ENCODE measurements around the gene GPR160. TPM values are rescaled to one million over a fixed set of nuclear protein-coding genes. Genes with fewer than 3 reads are reported as not detected.

GPR160 gene
- total and polyA plus RNA-seq, 8 donors, result 0.58 to 70.1 (median 48.1) TPM

GRCh38 chr3:170089862-170090600, 52.2 kb downstream of the GPR160 start:
- TF ChIP-seq POLR2AphosphoS5 (IDR thresholded peaks at IDR 0.05), result no peak
- TF ChIP-seq EP300 (IDR thresholded peaks at IDR 0.05), result no peak
- TF ChIP-seq POLR2A (IDR thresholded peaks at IDR 0.05), result no peak
- no peak for TF ChIP-seq CTCF (IDR thresholded peaks at IDR 0.05)
- 92 to 98% (median 94%) methylated on average over 3 of the region's 3 CpGs for WGBS, 5 donors
- no peak for DNase-seq
- H3K4me3 ChIP-seq, result no peak overlapping the region
- no peaks in the 10 kb centered on the region for H3K27me3 ChIP-seq
- H3K4me1 ChIP-seq, result peaks cover 0 to 7% (median 0%) of the 10 kb centered on the region in 4 donors
- no peak overlapping the region for H3K27ac ChIP-seq
- no peaks in the 10 kb centered on the region for H3K9me3 ChIP-seq
- peaks cover 13 to 88% (median 67%) of the 10 kb centered on the region in 4 donors for H3K36me3 ChIP-seq
- intact Hi-C loops (cut with DNase I; ENCODE audit: low total_unique reads), result no loop called here

DNA sequence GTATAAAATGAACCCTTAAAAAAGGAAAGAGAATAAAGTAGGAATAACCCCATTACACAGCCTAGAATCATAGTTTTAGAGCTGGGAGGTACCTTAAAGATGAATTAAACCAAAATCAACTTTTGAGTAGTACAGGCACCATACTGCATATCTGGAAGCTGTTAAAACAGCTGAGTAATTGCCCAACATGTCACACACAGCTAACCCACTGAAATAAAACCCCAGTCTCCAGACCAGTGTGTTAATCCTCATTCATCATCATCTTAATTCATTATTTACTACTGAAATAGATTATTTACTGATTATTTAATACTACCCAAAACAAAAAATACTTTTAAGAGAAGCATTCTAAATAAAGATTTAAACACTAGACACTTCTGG, 52.8 kb downstream of the GPR160 start:
- Histone ChIP-seq H3K27ac (no peak overlapping the region), H3K27me3 (no peaks in the 10 kb centered on the region), H3K36me3 (peaks cover 13 to 88% (median 67%) of the 10 kb centered on the region in 4 donors), H3K4me3 (no peak overlapping the region), H3K9me3 (no peaks in the 10 kb centered on the region), H3K4me1 (peaks cover 0 to 7% (median 0%) of the 10 kb centered on the region in 4 donors)
- no peak for TF ChIP-seq EP300 (IDR thresholded peaks at IDR 0.05)
- TF ChIP-seq POLR2A (IDR thresholded peaks at IDR 0.05), result no peak
- no peak for TF ChIP-seq POLR2AphosphoS5 (IDR thresholded peaks at IDR 0.05)
- no peak for TF ChIP-seq CTCF (IDR thresholded peaks at IDR 0.05)
- intact Hi-C loops (cut with DNase I; ENCODE audit: low total_unique reads), result no loop called here
- DNase-seq, result no peak

DNA sequence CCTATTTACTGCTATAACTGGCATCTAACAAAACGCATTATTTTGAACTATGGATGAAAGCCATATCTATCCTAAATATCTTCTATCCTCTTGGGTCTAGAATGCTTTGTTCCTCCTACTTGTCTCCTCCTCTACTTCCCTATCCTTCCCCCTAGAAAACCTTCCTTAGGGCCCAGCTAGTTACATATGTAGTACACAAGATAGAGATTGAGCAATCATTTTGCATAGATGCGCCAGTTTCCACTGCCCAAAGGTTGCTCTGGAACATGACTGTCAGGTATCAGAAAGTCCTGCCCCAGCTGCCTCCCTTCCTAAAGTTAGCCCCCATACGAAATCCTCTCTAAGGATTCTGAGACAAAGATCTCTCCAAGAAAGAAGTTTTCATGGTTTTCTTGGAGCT, 55.1 kb downstream of the GPR160 start:
- intact Hi-C loops (cut with DNase I; ENCODE audit: low total_unique reads), result no loop called here
- peaks cover 16 to 91% (median 76%) of the 10 kb centered on the region in 4 donors for H3K36me3 ChIP-seq
- no peak overlapping the region for H3K4me3 ChIP-seq
- H3K27ac ChIP-seq, result no peak overlapping the region
- peaks cover 0 to 7% (median 0%) of the 10 kb centered on the region in 4 donors for H3K4me1 ChIP-seq
- TF ChIP-seq POLR2A (IDR thresholded peaks at IDR 0.05) (no peak), CTCF (IDR thresholded peaks at IDR 0.05) (no peak), POLR2AphosphoS5 (IDR thresholded peaks at IDR 0.05) (no peak), EP300 (IDR thresholded peaks at IDR 0.05) (no peak)
- no peaks in the 10 kb centered on the region for H3K27me3 ChIP-seq
- DNase-seq, result no peak
- H3K9me3 ChIP-seq, result no peaks in the 10 kb centered on the region
- 93 to 98% (median 97%) methylated on average over 3 of the region's 3 CpGs for WGBS, 5 donors

- no peaks in the 10 kb centered on the region for H3K9me3 ChIP-seq
- no peak overlapping the region for H3K4me3 ChIP-seq
- H3K27ac ChIP-seq, result no peak overlapping the region
- H3K36me3 ChIP-seq, result peaks cover 16 to 92% (median 86%) of the 10 kb centered on the region in 4 donors
- TF ChIP-seq POLR2A (IDR thresholded peaks at IDR 0.05) (no peak), POLR2AphosphoS5 (IDR thresholded peaks at IDR 0.05) (no peak), EP300 (IDR thresholded peaks at IDR 0.05) (no peak), CTCF (IDR thresholded peaks at IDR 0.05) (no peak)
- intact Hi-C loops (cut with DNase I; ENCODE audit: low total_unique reads), result no loop called here
- DNase-seq, result no peak
- H3K27me3 ChIP-seq, result no peaks in the 10 kb centered on the region
- 59 to 70% (median 63%) methylated on average over 4 of the region's 4 CpGs for WGBS, 5 donors
- H3K4me1 ChIP-seq, result peaks cover 0 to 10% (median 0%) of the 10 kb centered on the region in 4 donors
These were observed 58.0 kb downstream of the GPR160 start for GRCh38 chr3:170095771-170096170.

Data from stomach (tissue), 9 donors.